GM12891 (cell line): ENCODE results near the gene PDE5A.

Experiments
- PAX5 ChIP-seq: IDR thresholded peaks from 2 replicates; pipeline ENCODE4 v1.6.1; 2011; ENCODE audit warnings: low read length, moderate library complexity, mild to moderate bottlenecking; ENCODE audit not compliant: insufficient read depth, severe bottlenecking
- POLR2A ChIP-seq: IDR thresholded peaks from 2 replicates; pipeline ENCODE4 v1.6.1; 2011; ENCODE audit warnings: low read depth, low read length, control low read depth
- POLR2AphosphoS5 ChIP-seq: IDR thresholded peaks from 2 replicates; pipeline ENCODE4 v1.6.1; 2011; ENCODE audit warnings: low read depth, low read length, control low read depth
- POU2F2 ChIP-seq: IDR thresholded peaks from 2 replicates; pipeline ENCODE4 v1.6.1; 2011; ENCODE audit warnings: low read depth, mild to moderate bottlenecking, control low read depth, low read length, moderate library complexity
- SPI1 ChIP-seq: IDR thresholded peaks from 2 replicates; pipeline ENCODE4 v1.6.1; 2011; ENCODE audit warnings: low read depth, low read length, control low read depth
- TAF1 ChIP-seq: IDR thresholded peaks from 2 replicates; pipeline ENCODE4 v1.6.1; 2011; ENCODE audit warnings: low read depth, low read length, control low read depth

DNA sequence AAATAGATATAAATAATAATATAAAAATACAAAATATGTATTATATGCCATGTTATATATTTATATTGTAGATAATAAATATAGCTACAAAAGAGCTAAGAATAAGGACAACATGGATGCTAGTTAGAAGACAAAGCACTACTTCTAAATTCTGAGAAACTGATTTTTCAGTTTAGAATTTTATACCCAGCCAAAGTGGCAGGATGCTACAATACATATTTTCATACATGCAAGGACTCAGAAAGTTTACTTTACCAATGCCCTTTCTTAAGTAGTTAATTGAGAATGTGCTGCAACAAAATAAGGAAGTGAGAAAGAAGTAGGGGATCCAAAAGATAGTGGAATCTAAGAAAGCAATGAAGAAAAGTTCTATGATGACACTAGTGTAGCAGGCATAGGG is 64.5 kb downstream of the PDE5A start:
- TF ChIP-seq POLR2A (no peak), POLR2AphosphoS5 (no peak), TAF1 (no peak), SPI1 (no peak), PAX5 (no peak), POU2F2 (no peak)
